ENCODE data around the gene COL3A1. TPM values are rescaled to one million over a fixed set of nuclear protein-coding genes. Genes with fewer than 3 reads are reported as not detected.

Gene COL3A1
- total RNA-seq, 1 experiment from 2014 or later, result 33.6 TPM

DNA sequence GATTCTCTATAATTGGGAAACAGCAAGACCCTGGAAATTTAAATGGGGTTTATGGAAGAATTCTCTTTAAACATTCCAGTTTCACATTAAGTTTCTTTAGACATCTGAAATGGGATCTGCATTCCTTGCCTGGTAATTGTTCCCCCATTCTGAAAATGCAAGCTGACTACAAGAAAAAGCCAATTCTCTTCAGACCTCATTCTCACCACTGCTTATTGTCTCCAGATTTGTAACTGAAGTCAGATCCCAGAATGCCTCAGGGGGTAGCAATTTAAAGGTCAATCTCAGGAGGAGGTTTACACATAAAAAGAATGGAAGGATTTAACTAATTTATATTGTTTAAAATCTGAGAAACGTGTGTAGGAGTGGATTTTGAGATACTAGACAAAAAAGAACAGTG, 41.2 kb downstream of the COL3A1 start:
- DNase-seq (ENCODE audit: low read depth), result peak; percentile 25

DNA sequence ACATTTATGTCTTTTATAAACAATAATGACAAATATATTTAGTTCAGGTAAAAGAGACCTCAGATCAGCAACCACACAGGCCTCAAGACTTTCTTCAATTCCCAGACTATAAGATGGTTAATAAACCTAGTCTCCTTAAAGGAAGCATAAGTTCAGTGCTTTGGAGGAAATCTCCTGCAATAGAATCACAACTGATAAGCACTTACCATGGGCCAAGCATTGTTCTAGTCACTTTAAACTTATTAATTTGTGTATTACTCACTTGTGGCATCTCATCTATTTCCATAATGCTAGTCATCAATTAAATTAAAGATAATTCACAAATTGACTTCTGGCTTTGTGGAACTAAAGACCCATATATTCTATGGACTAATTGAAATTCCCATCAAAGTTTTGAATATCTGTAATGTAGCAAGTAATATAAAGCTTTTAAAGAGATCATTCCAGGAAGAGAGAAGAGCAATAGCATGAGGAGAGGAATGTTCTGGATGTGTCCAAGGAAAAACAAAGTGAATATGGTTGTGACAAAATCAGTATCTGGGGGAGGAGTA, 42.2 kb downstream of the COL3A1 start:
- no peak for DNase-seq (ENCODE audit: low read depth)

DNA sequence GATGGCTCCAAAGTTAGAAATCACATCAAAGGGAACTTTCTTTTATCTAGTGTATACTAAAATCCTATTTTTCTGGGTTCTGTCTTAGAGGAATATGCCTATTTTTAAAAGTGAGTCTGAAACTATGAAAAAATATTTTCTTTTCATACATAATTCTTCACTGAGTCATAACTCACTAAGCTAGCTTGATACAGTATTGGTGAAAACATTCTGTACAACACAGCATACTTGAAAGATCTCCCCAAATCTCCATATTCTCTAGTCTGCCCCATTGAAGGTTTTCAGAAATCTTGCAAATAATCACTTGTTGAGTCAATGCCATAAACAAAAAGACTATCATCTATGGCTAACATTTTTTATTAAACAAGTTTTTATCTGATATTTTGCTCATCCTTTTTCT, 44.5 kb downstream of the COL3A1 start:
- DNase-seq (ENCODE audit: low read depth), result no peak

DNA sequence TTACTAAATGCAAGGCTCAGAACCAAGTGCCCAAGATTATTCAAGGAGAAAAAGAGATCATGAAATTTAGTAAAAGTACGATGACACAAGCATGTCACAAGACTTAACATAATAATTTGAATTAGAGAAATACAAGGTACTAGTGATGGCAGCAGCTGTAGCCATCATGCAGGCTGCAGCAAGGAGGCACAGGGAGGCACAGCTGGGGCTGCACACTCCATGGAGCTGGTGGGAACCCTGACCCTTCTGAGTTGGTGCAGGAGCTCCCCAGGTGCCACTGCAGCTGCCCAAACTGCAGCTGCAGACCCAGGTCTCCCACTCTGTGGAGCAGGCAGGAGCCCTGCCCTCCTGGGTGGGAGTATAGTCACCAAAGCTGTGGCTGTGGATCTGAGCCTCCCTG, 46.0 kb downstream of the COL3A1 start:
- DNase-seq (ENCODE audit: low read depth), result no peak

DNA sequence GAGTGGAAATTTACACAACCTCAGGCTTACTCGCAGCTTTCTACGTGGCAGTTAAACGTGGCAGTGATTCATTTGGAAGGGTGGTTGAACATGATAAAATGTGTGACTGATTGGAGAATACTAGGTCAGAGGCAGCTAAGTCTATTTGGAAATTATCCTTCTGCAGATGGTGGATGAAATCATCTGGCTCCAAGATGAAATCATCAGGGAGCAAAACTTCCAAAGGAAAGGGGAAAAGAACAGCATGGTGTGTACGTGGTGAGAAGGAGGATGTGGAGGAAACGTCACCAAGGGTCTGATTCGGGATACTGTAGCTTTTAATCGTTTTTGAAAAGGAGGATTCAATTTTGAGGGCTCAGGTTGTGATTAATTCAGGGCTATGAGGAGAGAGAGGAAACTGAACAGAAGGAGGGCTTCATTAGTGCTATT, 47.9 kb downstream of the COL3A1 start:
- DNase-seq (ENCODE audit: low read depth), result peak; percentile 87

DNA sequence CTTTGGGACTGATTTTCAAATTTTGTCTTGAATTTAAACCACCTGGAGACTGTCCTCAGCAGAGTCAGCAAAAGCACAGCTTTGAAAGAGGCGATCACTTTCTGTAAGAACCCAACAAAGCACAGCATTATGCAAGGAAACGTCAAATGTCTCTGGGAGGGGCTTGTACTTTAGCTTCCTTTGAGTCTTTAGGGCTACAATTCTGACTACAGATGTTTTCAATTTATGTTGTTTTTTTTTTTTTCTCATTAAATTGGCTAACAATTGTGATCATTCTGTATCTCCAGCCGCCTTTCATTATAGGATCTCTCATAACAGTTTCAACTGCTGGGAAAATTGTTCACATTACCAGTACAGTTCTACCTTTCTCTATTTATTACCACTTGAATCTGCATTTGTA, 48.3 kb downstream of the COL3A1 start:
- DNase-seq (ENCODE audit: low read depth), result peak; percentile 72

DNA sequence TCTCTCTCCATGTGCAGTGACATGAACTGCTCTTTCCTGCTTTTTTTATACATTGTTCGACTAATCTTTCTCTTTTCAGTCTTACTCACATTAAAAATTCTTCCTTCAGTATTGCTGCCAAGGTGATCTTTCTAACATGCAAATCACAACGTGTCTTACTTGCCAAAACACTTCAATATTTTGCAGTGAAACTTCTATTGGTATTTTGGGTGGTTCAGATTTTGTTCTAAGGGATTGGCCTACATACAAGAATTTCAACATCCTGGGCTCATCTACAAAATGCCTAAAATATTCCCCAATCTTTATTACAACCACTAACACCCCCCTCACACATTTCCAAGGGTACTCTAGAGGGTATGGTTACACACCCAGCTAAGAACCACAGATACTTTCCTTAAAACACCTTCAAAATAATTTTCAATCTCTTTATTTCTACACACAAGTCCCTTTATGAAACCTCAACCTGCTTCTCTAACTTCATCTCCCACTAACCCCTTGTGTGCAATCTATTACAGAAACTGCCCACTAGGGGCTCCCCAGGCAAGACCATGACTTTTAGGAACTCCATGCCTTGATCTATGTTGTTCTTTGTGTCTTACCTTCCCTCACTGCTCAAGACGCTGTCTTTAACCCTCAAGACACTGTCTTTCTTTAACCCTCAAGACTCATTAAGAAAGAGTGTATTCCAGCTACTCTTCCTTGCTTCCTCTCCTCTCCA, 50.9 kb downstream of the COL3A1 start:
- peak; percentile 24 for DNase-seq (ENCODE audit: low read depth)

DNA sequence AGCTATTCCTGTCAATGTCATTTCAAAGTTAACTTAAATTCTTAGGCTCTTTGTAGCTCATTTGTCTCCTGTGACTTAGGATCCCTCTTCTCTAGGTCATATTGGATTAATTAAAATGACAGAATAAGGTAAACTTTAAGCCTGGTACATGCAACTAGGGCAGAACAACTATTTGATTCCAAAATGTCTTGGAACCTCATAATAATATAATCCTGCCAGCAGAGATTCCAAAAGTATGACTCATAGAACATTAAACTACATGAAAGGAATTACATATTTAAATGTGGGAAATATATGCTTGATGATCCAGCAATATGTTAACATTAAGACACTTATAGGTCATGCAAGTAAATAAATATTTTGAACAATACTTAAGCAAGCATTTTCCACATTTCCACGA, 63.3 kb downstream of the COL3A1 start:
- peak; percentile 42 for DNase-seq (ENCODE audit: low read depth)

DNA sequence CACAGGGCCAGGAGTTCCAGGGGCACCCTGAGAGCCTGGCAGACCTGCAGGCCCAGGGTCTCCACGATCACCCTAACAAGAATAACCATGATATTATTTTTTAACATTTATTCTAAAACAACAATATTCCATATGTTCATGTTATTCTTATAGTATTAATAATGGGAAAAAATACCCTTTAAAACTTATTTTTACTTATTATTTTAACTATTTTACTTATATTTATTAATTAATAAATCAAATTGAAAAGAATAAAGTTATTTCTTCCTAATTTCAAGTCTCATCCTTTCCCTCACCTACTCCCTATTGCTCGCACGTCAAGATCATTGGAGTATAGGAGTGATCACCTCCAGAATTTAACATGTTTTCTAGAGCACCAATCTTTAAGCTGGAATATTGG, 71.7 kb downstream of the COL3A1 start:
- DNase-seq (ENCODE audit: low read depth), result no peak

DNA sequence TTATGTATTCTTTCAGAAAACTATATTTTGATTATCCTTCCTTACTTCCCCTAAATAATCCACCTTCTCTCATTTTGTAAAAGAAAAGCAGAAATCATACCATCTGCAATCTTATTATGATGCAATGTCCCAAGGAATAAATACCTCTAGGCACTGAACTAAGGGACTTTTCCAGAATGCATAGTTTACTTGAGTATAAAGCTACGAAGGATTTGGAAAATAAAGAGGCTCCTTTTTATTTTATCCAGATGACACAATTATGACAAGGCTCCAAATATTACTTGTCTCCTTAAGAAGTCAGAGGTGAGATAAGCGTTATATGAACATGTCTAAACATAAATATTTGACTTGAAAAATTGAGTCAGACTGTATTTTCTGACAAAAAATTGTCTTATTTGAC, 72.1 kb downstream of the COL3A1 start:
- DNase-seq (ENCODE audit: low read depth), result no peak

DNA sequence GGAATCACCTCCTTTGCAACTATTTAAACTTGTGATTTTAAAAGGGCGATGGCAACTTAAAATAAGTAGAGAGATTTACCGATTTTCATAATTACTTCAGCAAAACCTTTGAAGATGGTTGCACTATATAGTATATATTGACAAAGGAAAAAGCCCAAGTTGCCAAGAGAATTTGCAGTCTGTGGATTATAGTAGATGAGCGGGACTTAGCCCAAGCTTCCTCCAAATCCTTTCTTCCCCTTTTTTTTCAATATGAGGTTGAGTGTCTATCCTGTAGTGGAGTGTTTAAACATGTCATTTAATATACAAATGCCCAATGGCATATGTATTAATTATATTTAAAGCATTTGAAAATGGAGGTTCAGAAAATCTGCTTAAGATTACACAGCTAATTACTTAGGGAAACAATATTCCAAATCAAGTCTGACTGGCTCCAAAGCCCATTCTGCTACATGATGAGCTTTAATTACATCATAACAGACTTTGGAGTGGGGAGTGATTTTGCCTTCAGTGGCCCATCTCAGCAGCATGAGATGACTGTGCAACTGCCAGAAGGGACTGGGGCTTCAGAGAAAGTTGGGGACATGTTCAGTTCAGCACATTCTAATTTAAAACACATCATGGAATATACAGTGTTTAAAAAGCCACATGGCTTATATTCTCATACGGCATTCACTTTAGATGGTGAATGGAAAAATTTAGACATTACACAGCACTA, 73.2 kb downstream of the COL3A1 start:
- no peak for DNase-seq (ENCODE audit: low read depth)

DNA sequence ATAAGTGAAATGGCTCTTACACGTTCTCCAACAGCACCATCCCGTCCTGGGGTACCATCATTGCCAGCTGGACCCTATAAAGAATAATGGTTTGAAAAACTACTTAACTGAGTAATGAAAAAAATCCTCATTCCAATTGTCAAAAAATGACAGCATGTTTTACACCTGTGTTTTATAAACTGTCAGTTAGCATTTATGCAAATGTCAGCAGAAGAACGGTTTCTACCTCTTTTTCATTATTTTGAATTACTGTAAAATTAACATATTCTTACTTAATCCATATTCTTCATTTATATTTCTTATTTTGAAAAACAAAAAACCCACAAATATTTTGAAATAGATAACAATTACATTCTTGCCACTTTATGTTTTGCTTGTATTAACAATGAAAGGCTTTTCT, 74.0 kb downstream of the COL3A1 start:
- DNase-seq (ENCODE audit: low read depth), result no peak

DNA sequence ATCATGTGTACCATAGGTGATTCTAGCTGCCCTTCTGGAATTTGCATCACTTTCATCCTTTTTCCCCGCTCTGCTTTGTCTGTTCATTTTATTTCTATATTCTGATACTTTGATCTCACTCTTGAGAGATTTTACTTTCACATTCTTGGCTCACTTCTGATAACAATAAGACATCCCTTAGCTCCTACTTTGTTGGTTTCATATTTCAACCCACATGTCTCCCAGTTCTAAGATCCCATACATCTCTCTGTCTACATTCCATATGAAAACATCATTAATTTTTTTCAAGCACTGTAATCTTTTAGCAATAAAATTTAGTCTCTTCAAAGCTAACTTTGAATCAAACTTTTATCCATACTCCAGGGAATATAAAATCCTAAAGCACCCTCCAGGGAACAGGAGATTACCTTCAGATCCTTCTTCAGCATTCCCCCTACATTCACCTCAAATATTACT, 75.6 kb downstream of the COL3A1 start:
- DNase-seq (ENCODE audit: low read depth), result no peak

DNA sequence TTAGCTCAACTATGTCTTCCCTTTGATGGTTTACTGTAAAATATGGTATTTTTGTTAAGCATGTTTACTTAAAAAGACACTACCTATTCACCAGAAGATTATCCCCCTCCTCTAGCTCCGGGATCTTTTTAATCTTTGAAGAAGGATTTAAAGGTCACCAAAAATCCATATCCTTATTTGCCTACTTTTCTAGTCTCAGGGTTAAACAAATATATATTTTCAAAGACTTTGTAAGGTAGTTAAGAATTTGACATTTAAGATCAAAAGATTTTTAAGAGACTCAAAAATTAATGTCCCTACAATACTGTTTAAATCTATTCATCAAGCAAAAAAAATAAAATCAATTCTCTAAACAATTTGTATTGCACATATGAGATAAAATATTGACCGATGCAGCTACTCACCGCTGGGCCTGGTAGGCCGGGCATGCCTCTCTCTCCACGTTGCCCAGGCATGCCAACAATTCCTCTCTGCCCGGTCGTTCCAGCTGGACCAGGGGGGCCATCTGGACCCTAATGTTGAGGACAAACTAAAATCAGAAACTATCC, 76.1 kb downstream of the COL3A1 start:
- DNase-seq (ENCODE audit: low read depth), result no peak

DNA sequence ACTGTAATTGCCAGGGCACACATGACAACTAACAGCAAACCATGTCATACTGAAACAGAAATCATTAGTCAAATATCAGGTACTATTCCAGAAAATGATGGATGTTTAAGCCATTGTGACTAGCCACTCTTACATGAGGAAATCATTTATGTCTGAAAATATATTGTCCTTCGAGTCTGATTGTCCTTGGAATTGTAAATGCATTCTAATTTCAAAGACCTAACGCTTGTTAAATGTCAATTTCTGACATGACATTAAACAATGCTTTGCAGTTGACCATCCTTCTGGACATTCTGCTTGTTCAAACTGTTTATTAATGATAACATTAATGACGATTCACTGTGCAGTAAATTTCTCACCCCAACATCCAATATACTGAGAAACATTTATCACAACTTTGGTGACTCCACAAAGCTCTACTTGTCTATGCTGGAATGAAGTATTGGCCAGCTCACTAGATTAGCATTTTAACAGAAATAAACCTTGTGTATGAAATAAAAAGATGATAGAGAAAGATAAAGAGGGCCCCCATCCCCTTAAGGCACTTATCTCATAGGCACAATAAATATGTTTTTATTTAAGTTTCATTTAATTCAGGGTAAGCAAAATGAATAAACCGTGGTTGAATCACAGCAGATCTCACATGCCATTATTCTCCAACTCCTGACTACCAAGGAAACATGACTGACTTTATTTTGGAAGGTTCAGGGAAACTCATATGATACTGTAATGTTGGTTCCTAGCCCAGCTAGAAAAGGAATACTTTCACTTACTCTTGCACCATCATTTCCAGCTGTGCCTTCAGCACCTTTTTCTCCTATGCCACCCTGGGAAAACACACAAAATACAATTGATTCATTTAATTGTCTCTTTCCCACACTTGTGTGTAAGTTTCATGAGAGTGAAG, 82.3 kb downstream of the COL3A1 start:
- no peak for DNase-seq (ENCODE audit: low read depth)

DNA sequence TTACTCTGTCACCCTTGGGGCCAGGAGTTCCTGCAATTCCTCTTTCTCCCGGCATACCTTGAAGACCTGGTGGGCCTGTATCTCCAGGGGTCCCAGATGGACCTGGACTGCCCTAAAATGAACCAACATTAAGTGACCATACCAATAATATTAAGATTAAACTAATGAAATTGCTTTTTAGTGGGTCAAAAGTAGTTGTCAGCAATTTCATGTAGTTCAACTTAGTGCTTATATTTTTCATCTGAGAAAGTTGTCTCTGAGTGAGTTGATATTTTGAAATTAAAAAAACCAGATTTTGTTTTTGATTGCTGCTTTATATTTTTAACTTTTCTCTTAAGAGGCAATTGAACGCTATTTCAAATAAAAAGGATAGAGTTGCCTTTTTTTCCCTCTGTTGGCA, 83.1 kb downstream of the COL3A1 start:
- no peak for DNase-seq (ENCODE audit: low read depth)

DNA sequence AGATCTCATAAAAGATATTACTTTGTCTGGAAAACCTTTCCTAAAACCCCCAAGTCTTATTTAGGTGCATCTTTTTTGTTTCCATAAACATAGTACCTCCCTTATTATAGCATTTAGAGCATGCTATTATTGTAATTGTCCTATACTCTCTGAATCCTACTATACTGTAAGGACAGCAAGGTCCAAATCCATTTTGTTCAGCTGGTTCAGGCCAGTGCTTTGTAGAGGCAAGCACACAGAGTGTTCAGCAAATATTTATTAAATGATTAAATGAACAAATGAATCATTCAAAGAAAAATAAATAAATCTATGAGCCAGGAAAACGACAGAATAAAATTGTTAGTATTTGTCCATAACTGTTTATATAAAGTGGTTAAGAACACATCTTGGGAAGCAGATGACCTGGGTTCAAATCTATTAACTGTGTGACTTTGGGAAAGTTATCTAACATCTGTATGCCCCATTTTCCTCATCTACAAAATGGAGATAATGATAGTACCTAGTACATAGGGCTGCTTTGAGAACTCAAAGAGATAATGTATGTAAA, 86.0 kb downstream of the COL3A1 start:
- no peak for DNase-seq (ENCODE audit: low read depth)

All from RPMI7951 (cell line).